Measurements from ENCODE around the gene CFAP61.

GRCh38 chr20:20038586-20038985, 13.7 kb upstream of the CFAP61 start:
- TF ChIP-seq CTCF (IDR thresholded peaks at IDR 0.05) (no peak), POLR2A (IDR thresholded peaks at IDR 0.05) (no peak)
